ENCODE results near the gene PLEKHH3. TPM values are rescaled to one million over a fixed set of nuclear protein-coding genes. Genes with fewer than 3 reads are reported as not detected.

The PLEKHH3 gene
- total RNA-seq, 1 donor from 2014 or later = 11.3 TPM

DNA sequence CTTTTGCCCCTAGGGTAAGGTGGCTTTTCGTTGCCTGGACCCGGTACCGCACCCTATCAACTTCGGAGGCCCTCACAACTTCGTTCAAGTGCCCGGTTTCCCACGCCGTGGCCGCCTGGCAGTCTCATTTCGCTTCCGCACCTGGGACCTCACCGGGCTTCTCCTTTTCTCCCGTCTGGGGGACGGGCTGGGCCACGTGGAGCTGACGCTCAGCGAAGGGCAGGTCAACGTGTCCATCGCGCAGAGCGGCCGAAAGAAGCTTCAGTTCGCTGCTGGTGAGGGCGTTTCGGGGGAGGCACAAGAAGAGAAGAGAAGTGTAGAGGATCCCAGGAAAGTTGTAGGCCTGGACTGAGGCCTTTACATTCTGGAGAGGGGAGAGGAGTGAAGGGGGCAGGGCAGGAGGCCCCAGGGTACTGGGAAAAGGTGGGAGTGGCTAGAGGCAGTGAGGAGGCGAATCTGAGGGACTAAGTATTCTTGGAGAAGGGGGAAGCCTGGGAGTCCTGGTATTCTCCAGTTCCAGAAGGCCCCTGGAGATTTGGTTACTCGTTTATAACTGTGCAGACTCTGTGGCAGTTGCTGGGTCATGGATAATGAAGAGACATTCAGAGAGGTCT lies 11.0 kb upstream of the PLEKHH3 start:
- peak; percentile 82 for DNase-seq (ENCODE audit: low spot score)

DNA sequence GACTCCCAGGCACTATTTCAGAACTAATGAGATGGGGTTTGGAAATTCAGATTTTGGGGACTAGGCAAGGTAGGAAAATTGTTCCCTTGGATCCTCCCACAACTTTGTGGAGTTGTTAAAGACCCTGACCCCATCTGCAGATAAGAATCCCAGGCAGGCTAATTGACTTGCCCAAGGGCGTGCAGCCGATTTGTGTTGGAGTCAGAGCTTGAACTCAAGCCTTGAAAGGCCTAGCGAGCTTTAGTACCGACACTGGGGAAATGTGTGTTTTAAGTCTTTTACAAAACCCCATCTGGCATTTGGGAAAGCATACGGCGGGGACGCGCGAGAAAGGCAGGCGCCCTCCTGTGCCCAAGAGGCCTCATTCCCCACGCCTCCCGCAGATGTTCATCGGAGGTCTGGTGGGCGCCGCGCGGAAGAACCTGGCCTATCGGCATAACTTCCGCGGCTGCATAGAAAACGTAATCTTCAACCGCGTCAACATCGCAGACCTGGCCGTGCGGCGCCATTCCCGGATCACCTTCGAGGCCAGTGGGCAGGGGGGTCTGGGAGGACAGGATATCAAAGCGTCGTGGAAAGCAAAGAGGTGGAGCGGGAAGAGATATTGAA lies 9.8 kb upstream of the PLEKHH3 start:
- no peak for DNase-seq (ENCODE audit: low spot score)

DNA sequence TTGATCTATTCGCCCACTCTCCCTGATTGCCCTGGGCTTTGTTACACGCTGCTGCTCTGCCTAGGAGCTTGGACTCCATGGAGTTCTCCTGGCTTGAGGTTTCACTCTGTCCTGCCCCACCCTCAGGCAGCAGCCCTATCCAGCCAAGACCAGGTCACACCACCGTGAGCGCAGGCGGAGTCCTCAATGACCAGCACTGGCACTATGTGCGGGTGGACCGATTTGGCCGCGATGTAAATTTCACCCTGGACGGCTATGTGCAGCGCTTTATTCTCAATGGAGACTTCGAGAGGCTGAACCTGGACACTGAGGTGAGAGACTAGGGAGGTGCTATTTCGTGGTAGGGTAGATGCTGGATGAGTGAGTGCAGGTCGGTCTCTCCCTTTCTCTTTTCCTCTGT lies 9.0 kb upstream of the PLEKHH3 start:
- DNase-seq (ENCODE audit: low spot score) = no peak

DNA sequence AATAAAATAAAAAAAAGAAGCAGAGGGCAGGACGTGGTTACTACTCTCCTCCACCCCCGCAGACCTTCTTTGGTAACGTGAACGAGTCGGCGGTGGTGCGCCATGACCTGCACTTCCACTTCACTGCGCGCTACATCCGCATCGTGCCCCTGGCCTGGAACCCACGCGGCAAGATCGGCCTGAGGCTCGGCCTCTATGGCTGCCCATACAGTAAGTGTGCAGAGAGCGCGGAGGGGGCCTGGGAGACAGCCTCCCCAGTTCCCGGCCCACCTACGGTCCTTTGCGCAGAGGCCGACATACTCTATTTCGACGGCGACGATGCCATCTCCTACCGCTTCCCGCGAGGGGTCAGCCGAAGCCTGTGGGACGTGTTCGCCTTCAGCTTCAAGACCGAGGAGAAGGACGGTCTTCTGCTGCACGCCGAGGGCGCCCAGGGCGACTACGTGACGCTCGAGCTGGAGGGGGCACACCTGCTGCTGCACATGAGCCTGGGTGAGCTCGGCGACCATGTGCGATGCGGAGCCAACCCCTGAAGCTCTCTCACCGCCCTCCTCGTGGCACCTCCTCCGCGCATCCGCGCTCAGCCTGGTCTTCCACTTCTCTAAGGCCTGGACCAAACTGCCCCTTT lies 8.2 kb upstream of the PLEKHH3 start:
- no peak for DNase-seq (ENCODE audit: low spot score)

DNA sequence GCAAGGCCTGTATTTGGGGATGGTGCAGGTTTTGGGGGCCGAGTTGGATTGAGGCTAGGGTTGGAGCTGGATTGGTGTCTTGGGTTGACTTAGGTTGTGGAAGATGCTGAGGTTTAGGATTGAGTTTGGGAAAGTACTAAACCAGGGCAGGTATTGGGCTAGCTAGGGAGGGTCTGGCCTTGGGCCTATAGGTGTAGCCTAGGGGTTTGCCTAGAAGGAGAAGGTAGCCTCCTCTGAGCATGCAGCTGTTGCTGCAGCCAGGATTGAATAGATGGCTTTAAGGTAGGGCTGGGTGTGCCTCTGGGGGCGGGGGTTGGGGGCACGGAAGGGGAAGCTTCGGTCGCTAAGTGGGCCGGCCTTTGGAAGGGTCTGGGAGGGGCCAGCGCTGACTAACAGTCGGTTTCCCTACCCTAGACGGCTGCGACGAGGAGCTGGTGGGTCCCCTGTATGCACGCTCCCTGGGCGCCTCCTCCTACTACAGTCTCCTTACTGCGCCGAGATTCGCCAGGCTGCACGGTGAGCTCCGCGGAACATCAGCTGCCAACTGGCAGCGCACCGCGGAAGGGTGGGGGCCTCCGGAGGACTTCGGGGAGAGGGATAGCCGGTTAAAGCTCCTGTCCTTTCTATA lies 6.7 kb upstream of the PLEKHH3 start:
- DNase-seq (ENCODE audit: low spot score) = peak; percentile 68

DNA sequence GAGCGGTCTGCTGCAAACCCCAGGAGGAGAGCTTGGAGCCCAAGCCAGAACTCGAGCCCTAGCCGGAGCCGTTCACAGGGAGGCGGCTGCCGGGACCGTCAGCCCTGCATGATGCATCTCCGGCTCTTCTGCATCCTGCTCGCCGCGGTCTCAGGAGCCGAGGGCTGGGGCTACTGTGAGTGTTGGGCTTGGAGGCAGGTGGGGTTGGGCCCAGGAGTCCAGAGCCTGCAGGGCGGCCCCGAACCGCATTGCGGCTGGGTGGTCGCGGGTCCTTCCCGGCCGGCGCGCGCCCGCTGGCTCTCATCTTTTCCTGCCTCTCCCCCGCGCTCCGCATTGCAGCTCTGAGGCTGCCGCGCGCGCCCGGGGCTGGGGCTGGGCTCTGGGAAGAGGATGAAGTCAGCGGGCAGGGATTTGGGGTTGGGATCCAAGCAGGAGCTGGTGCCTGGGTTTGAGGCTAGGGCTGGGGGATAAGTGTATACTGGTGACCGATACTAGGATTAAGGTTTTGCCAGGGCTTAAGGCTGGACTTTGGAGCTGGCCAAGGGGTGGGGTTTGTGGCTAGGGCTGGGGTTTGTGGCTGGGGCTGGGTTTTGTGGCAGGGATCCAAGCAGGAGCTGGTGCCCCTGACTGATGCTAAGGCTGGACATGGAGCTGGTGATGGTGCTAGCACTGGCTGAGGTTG lies 6.1 kb upstream of the PLEKHH3 start:
- DNase-seq (ENCODE audit: low spot score) = peak; percentile 84

DNA sequence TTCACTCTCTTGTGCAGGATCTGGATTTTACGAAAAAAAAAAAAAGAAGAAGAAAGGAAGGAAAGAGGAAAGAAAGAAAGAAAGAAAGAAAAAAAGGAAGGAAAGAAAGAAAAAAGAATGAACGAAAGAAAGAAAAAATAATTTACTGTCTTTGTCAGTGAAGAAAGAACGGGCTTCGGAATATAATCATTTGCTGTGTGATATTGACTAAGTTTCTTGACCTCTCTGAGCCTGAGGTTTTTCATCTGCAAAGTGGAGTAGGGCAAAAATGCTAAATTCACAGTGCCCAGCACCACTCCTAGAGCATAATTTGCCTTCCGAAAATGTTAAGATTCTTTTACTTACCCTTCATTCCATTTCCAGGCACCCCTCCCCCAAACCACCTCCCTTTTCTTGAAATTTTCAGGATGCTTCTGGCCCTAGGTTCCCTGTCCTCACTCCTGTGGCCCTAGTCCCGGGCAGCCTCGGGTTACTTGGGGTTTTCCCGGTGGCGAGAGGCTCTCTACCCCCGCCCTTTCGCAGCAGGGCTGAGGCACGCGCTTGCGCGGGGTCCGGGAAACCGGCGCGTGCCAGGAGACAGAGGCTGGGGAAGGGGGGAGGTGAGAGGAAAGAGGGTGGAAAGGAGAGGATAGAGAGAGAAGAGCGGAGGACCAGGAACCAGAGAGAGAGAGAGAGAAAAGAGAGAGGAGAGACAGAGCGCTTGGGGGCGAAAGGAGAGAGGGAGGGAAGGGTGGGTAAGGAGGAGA lies 5.4 kb upstream of the PLEKHH3 start, which contains the start of gene CNTNAP1:
TSS of gene CNTNAP1 (plus strand) at position 556 of the 746 bp plus-strand sequence. CDS start 299 bp downstream, outside the sequence.
- DNase-seq (ENCODE audit: low spot score) = peak; percentile 86

DNA sequence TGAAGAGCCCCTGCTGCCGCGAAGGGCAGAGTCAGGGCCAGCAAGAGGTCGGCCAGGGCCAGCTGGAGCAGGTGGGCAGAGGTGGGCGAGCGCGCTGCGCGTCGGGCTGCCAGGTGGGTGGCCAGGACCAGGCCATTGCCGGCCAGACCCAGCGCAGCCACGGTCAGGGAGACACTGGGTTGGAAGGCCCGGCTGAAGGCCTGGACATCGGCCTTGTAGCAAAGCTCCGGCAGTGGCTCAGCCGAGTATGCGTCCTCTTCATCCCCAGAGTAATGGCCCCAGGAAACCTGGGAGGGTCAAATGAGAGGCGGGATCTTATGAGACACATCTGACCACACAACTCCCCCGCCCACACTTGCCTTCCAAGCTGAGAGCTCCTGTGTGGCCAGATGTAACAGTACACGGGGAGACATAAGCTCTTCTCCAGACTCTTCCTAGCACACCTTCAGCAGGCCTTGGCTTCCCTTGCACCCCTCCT lies 3.6 kb upstream of the PLEKHH3 start:
- peak; percentile 70 for DNase-seq (ENCODE audit: low spot score)

DNA sequence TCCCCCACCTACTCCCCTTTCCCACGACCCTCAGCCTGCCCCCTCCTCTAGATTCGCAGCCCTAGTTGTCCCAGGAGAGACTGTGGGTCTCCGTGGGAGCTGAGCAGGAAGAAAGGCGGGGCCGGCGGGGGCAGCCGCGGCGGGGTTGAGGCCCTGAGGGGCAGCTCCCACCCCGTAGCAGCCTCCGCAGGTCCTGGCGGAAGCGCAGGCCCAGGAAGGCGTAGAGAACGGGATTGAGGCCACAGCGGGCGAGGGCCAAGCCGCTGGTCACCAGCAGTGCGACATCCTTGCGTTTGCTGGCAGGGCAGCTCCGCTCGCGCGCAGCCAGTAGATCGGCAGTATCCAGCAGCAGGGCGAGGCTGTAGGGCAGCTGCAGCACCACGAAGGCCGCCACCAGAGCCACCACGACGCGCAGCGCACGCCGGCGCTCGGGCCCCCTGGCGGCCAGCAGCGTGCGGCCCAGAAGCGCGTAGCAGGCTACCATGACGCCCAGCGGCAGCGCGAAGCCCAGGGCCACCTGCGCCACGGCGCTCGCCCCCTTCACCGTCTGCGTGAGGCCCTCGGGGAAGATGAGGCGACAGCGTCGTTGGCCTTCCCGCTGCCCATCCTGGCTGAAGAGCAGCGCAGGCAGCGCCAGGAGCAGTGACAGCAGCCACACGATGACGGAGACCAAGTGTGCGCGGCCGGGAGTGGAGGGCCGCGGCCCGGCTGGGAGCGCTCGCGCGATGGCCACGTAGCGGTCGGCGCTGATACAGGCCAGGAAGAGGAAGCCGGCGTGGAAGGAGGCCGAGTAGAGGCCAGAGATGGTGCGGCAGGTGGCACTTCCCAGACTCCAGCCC lies 2.9 kb upstream of the PLEKHH3 start:
- DNase-seq (ENCODE audit: low spot score) = peak; percentile 80

DNA sequence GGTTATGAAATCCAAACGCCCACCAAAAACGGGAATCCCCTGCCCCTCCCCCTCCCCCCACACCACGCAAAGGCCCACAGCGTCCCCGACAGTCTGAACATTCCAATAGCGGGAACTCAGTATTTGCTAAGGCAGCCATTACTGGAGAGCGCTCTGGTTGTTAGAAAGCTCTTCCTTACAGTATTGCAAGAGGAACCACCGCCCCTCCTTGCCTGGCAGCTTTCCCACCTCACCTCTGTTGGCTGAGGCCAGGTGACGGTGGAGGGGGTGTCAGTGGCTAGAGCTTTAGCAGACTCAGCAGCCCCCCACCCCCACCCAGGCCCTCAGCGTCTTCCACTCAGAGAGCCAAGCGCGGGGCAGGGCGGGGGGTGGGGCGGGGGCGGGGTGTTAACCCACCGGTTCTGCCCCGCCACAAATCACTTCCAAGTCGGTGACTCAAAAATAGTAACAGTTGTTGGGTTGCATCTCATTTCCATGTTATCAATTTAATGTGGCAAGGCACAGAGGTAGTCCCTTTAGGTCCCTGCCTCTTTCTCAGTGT lies 2.2 kb upstream of the PLEKHH3 start:
- peak; percentile 77 for DNase-seq (ENCODE audit: low spot score)

DNA sequence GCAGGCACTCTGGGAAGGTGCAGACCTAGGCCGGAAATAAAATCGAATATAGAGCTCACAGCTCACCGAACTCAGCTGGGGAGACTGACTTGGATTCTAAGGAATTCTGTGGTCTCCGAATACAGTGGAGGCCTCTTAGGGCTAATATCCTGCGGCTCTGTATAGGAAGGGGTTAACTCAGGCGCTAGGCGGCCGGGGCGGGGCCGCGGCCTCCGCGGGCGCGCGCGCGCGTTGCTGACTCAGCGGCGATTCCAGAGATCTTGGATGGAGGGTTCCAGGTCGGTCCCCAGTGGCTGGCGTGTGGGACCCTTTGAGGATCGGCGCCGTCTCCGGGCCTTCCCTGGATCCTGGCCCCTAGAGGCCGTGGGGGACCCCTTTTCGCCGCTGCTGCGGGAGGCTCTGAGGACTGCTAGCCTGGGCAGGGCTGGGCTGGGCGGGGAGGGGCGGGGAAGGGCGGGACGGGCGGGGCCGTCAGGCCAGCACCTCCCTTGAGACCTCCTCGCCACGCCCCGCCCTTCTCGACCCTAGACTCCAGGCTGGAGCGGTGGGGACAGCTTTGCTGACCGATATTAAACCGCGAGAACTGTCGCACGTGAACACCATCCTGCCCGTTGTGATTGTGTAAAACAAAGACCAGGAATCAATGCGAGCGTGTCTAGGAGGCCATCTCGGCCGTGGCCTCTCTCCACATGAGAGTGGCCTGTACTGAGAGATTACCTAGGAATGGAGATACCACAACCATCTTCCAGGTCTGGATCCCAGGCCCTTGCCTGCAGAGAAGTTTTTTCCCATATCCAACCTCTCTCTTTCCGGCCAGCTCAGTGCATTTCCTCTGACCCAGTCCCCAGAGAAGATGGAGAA lies 1.4 kb upstream of the PLEKHH3 start:
- DNase-seq (ENCODE audit: low spot score) = peak; percentile 93

DNA sequence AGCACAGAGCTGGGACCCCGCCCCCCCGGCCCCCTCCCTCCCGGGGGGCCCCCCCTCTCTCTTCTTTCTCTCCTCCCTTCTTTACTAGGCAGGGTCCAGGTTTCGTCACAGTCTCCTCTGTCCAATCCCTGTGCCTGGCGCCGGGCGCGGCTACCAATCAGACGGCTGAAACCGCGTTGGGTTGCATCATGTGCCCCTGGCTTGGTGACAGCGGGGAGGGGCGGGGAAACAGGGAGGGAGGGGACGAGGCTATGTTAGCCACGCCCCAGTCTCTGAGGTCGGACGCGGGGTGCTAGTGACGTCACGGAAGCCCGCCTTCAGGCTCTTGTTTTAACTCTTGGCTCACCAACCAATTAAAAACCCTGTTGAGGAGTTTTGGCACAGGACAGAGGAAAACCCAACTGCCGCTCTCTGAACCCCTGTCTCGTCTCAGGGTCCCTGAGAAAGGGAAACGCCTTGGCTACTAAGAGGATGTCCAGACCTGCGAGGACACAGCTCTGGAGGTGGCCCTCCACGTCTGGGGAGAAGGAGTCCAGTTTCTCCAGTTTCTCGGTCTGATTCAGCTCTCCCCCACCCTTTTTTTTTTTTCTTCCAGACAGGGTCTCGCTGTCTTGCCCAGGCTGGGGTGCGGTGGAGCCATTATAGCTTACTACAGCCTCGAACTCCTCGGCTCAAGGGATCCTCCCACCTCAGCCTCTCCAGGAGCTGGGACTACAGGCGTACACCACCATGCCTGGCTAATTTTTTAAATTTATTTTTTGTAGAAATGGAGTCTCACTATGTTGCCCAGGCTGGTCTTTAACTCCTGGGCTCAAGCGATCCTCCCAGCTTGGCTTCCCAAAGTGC lies 441 bp upstream of the PLEKHH3 start:
- DNase-seq (ENCODE audit: low spot score) = peak; percentile 100

DNA sequence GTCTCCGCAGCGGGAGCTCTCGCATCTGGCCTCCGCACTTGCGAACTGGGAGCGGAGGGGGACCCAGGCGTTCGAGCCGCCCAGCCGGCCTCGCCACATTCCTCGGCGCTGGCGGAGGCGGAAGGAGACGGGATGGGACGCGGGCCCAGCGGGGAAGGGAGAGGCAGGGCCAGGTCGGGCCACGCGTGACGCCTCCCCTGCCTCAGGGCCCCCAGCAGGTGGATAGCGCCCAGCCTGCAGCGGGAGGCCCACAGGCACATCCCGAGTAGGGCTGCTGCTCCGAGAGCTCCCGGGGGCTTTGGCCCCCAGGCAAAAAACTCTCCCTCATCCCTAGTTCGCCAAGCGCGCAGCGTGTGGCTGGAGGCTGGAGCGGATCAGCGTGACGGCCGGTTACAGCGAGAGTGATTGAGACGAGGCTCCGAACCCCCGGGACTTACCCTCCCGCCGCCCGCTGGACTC lies 800 bp downstream of the PLEKHH3 start:
- peak; percentile 57 for DNase-seq (ENCODE audit: low spot score)

DNA sequence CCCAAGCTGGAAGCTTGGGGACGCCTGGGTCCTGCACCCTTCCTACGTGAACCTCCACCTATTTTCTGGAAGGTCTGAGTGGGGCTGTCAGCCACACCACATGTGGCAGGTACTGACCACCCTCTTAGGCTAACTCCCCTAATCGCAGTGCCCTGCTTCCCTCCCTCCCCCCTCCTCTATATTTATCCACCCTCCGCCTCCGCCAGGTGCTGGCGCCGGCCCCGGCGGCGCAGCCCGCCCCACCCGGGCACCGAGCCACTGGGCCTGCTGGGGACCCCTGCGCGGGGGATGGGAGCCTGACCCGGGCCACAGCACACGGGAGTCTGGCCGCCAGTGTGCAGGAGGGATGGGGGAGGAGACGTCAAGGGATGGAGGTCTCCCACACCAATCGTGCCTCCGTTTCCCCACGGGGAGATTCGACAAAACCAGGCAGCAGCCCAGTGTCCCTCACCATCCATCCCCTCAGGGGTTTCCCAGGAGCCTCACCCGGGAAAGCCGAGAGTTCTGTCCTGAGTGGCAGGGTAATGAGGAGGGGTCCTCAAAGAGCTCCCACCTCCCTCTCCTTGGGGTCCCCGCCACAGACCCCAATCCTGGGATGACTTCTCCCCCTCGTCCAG lies 1.3 kb downstream of the PLEKHH3 start:
- no peak for DNase-seq (ENCODE audit: low spot score)

DNA sequence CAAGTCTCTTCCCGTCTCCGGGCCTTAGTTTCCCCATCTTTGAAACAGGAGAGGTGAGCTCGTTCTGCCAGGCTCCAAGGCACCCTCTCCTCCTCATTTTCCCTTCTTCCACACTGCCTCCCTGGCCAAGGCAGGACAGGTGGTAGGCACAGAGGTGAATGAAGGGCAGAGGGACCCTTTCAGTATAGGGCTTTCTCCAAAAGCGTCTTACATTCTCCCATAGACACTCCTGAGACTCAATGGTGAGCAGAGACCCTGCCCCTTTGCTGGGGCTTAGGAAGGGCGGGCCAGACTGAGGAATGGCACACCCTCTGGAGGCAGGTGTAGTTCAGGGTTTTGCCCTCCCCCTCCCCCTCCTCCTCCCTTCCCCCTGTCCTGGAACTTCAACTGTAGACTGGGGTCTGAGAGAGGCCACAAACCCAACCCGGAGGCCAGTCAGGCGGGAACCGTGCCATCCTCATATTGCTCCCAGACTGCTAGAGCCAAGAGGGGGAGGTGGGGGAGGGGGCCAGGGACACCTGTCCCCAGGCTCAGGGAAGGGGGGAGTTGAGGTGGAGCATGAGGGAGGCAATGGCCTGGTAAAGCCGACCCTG lies 1.9 kb downstream of the PLEKHH3 start:
- no peak for DNase-seq (ENCODE audit: low spot score)

DNA sequence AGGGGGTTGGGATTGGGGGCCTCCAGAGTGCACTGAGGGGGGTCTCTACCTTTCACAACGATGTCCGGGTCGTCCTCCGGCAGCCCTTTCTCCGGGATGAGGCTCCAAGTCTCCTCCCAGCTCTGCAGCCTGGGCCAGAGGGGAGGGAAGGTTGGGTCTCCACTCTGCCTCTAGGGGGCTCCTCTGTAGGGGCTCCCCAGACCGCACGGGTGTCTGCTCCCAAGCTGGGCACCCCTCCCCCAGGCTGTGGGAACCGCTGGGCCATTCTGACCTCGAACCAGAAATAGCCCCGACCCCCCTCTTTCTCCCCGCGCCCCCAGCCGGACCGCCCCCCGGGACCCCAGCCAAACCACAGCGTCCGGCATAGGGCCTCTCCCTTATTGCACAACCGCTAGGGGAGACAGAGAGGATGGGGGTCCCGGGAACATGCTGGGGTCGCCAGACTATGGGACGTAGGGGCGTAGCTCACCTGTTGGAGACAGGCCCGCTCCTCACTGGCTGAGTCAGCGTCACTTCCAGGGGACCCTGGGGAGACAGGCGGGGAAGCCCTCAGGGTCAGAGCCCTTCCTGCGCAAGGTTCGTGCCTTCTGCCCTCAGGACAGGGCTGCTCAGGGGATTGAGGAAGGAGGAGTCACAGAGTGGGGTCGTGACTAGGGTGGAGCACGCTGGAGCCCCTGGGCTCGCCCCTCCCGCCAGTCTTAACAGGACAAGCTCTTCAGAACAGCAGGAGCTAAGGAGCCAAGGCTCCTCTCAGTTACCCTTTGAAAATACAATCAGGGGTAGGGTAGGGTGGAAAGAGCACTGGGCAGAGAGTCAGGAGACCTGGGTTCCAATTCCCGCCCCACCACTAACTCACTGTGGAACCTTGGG lies 2.7 kb downstream of the PLEKHH3 start:
- no peak for DNase-seq (ENCODE audit: low spot score)
